ENCODE data around the gene GRB7. TPM values are rescaled to one million over a fixed set of nuclear protein-coding genes. Genes with fewer than 3 reads are reported as not detected.

GRB7 gene
- total and polyA plus RNA-seq, 2 experiments from 2014 or later, result 22.8 to 29.4 TPM

GRCh38 chr17:39765175-39765574, 27.4 kb downstream of the GRB7 start:
- Histone ChIP-seq H3K79me2 (no peaks in the 10 kb centered on the region), H3K27me3 (no peaks in the 10 kb centered on the region), H3K4me2 (no peak overlapping the region), H3K4me3 (no peak overlapping the region), H3K4me1 (ENCODE audit: insufficient read depth) (no peaks in the 10 kb centered on the region), H2AFZ (no peak overlapping the region), H4K20me1 (ENCODE audit: insufficient read depth, poor library complexity, severe bottlenecking) (no peaks in the 10 kb centered on the region), H3K9me3 (ENCODE audit: low read depth) (no peaks in the 10 kb centered on the region), H3K36me3 (replicated peaks; ENCODE audit: insufficient read depth, low read depth) (no peaks in the 10 kb centered on the region), H3K9me2 (replicated peaks; ENCODE audit: insufficient read depth) (no peaks in the 10 kb centered on the region), H3K27ac (no peak overlapping the region)
- no peak for DNase-seq (ENCODE audit: low spot score)
- TF ChIP-seq EZH2phosphoT487 (IDR thresholded peaks at IDR 0.05; ENCODE audit: low read depth, severe bottlenecking, unreplicated experiment) (no peak), CTCF (IDR thresholded peaks at IDR 0.05; ENCODE audit: poor library complexity) (no peak), EZH2 (IDR thresholded peaks at IDR 0.05; ENCODE audit: borderline replicate concordance) (no peak)
- WGBS (ENCODE audit: low lambda C conversion rate, missing lambda C conversion rate), result 19% methylated on average over 3 of the region's 3 CpGs

GRCh38 chr17:39765766-39766165, 28.0 kb downstream of the GRB7 start:
- no peak overlapping the region for H3K27ac ChIP-seq
- no peak overlapping the region for H2AFZ ChIP-seq
- no peak for DNase-seq (ENCODE audit: low spot score)
- H3K4me3 ChIP-seq, result no peak overlapping the region
- H3K9me2 ChIP-seq (replicated peaks; ENCODE audit: insufficient read depth), result no peaks in the 10 kb centered on the region
- no peaks in the 10 kb centered on the region for H4K20me1 ChIP-seq (ENCODE audit: insufficient read depth, poor library complexity, severe bottlenecking)
- no peak overlapping the region for H3K4me2 ChIP-seq
- TF ChIP-seq CTCF (IDR thresholded peaks at IDR 0.05; ENCODE audit: poor library complexity), result no peak
- no peak for TF ChIP-seq EZH2 (IDR thresholded peaks at IDR 0.05; ENCODE audit: borderline replicate concordance)
- TF ChIP-seq EZH2phosphoT487 (IDR thresholded peaks at IDR 0.05; ENCODE audit: low read depth, severe bottlenecking, unreplicated experiment), result no peak
- no peaks in the 10 kb centered on the region for H3K27me3 ChIP-seq
- no peaks in the 10 kb centered on the region for H3K36me3 ChIP-seq (replicated peaks; ENCODE audit: insufficient read depth, low read depth)
- no peaks in the 10 kb centered on the region for H3K9me3 ChIP-seq (ENCODE audit: low read depth)
- no peaks in the 10 kb centered on the region for H3K79me2 ChIP-seq
- no peaks in the 10 kb centered on the region for H3K4me1 ChIP-seq (ENCODE audit: insufficient read depth)
- 97% methylated on average over 18 of the region's 18 CpGs for WGBS (ENCODE audit: low lambda C conversion rate, missing lambda C conversion rate)

- H2AFZ ChIP-seq, result no peak overlapping the region
- H3K4me3 ChIP-seq, result no peak overlapping the region
- no peaks in the 10 kb centered on the region for H3K9me2 ChIP-seq (replicated peaks; ENCODE audit: insufficient read depth)
- H4K20me1 ChIP-seq (ENCODE audit: insufficient read depth, poor library complexity, severe bottlenecking), result no peaks in the 10 kb centered on the region
- H3K9me3 ChIP-seq (ENCODE audit: low read depth), result no peaks in the 10 kb centered on the region
- no peak overlapping the region for H3K27ac ChIP-seq
- no peaks in the 10 kb centered on the region for H3K36me3 ChIP-seq (replicated peaks; ENCODE audit: insufficient read depth, low read depth)
- H3K4me1 ChIP-seq (ENCODE audit: insufficient read depth), result no peaks in the 10 kb centered on the region
- no peaks in the 10 kb centered on the region for H3K27me3 ChIP-seq
- no peak overlapping the region for H3K4me2 ChIP-seq
- DNase-seq (ENCODE audit: low spot score), result no peak
- 65% methylated on average over 3 of the region's 3 CpGs for WGBS (ENCODE audit: low lambda C conversion rate, missing lambda C conversion rate)
- H3K79me2 ChIP-seq, result no peaks in the 10 kb centered on the region
- TF ChIP-seq EZH2phosphoT487 (IDR thresholded peaks at IDR 0.05; ENCODE audit: low read depth, severe bottlenecking, unreplicated experiment) (no peak), EZH2 (IDR thresholded peaks at IDR 0.05; ENCODE audit: borderline replicate concordance) (no peak), CTCF (IDR thresholded peaks at IDR 0.05; ENCODE audit: poor library complexity) (no peak)
Observed at GRCh38 chr17:39767147-39767546, 29.4 kb downstream of the GRB7 start.

All from hepatocyte (in vitro differentiated cells).